Liver (tissue), 9 donors: Measurements from ENCODE around the gene HLA-DPB1. TPM values are rescaled to one million over a fixed set of nuclear protein-coding genes. Genes with fewer than 3 reads are reported as not detected.
"Not testable (repeated sequence)": the region's sequence is repeated elsewhere in the genome, so short reads cannot be mapped to it uniquely, and the experiment has no call there.

ENCODE experiments used
- DNase-seq: peaks from one replicate; pipeline ENCODE4 v3.0.0-alpha.2; 2017; ENCODE audit warnings: low spot score
- H3K27ac ChIP-seq, 2 donors: one replicate each; pipeline ENCODE4 v1.7.0; 2013; ENCODE audit warnings: inconsistent platforms in 2 of 2, low read length in 2 of 2, control low read depth in 1 of 2, low read depth in 1 of 2, mild to moderate bottlenecking in 1 of 2
- H3K27me3 ChIP-seq, 4 donors: one replicate each; pipeline versions ENCODE4 v1.6.1 to v1.7.0; 2013; ENCODE audit warnings: low read length in 3 of 4, inconsistent platforms in 1 of 4, mild to moderate bottlenecking in 1 of 4, moderate library complexity in 1 of 4; ENCODE audit not compliant: control insufficient read depth in 4 of 4, insufficient read depth in 4 of 4
- H3K36me3 ChIP-seq, 4 donors: one replicate each; pipeline versions ENCODE4 v1.6.1 to v1.7.0; 2013; ENCODE audit warnings: low read length in 3 of 4, mild to moderate bottlenecking in 3 of 4, low read depth in 1 of 4, moderate library complexity in 1 of 4; ENCODE audit not compliant: control insufficient read depth in 4 of 4, insufficient read depth in 3 of 4
- H3K4me1 ChIP-seq, 4 donors: one replicate each; pipeline versions ENCODE4 v1.6.1 to v1.7.0; 2013; ENCODE audit warnings: low read length in 3 of 4, mild to moderate bottlenecking in 3 of 4, moderate library complexity in 1 of 4; ENCODE audit not compliant: control insufficient read depth in 4 of 4, insufficient read depth in 4 of 4
- H3K4me3 ChIP-seq, 3 donors: one replicate each; pipeline versions ENCODE4 v1.6.1 to v1.7.0; 2013; ENCODE audit warnings: low read length in 3 of 3, control low read depth in 1 of 3, low read depth in 1 of 3, mild to moderate bottlenecking in 1 of 3
- H3K9ac ChIP-seq, 2 donors: one replicate each; pipeline ENCODE4 v1.7.0; 2013; ENCODE audit warnings: low read length in 2 of 2, mild to moderate bottlenecking in 2 of 2, moderate library complexity in 2 of 2, control low read depth in 1 of 2, low read depth in 1 of 2
- H3K9me3 ChIP-seq, 4 donors: one replicate each; pipeline versions ENCODE4 v1.6.1 to v1.7.0; 2013; ENCODE audit warnings: low read length in 3 of 4; ENCODE audit not compliant: control insufficient read depth in 4 of 4
- FOXA1 ChIP-seq: IDR thresholded peaks from 2 replicates; pipeline ENCODE4 v1.6.1; 2016; ENCODE audit warnings: antibody characterized with exemption
- FOXA2 ChIP-seq: IDR thresholded peaks from 2 replicates; pipeline ENCODE4 v1.6.1; 2016; ENCODE audit warnings: antibody characterized with exemption
- HNF4A ChIP-seq, 2 donors: conservative IDR thresholded peaks; 2 replicates each; pipeline ENCODE4 v1.6.1; 2016; ENCODE audit warnings: antibody characterized with exemption in 2 of 2, mild to moderate bottlenecking in 2 of 2
- HNF4G ChIP-seq: IDR thresholded peaks from 2 replicates; pipeline ENCODE4 v1.6.1; 2016; ENCODE audit warnings: antibody characterized with exemption
- JUND ChIP-seq, 2 donors: IDR thresholded peaks; 2 replicates each; pipeline ENCODE4 v1.6.1; 2016; ENCODE audit warnings: antibody characterized with exemption in 2 of 2
- NR2F2 ChIP-seq: IDR thresholded peaks from 2 replicates; pipeline ENCODE4 v1.6.1; 2016; ENCODE audit warnings: antibody characterized with exemption
- RAD21 ChIP-seq, 2 donors: IDR thresholded peaks; 2 replicates each; pipeline ENCODE4 v1.6.1; 2016; ENCODE audit warnings: antibody characterized with exemption in 2 of 2, mild to moderate bottlenecking in 2 of 2
- REST ChIP-seq: IDR thresholded peaks from 2 replicates; pipeline ENCODE4 v1.6.1; 2016; ENCODE audit warnings: antibody characterized with exemption, mild to moderate bottlenecking
- RXRA ChIP-seq, 2 donors: IDR thresholded peaks; 2 replicates each; pipeline ENCODE4 v1.6.1; 2017 to 2018; ENCODE audit warnings: antibody characterized with exemption in 2 of 2, mild to moderate bottlenecking in 1 of 2
- TAF1 ChIP-seq: conservative IDR thresholded peaks from 2 replicates; pipeline ENCODE4 v1.6.1; 2016; ENCODE audit warnings: antibody characterized with exemption, mild to moderate bottlenecking
- YY1 ChIP-seq: IDR thresholded peaks from 2 replicates; pipeline ENCODE4 v1.6.1; 2016; ENCODE audit warnings: antibody characterized with exemption, mild to moderate bottlenecking
- WGBS: extraction: QIAGEN DNeasy Blood & Tissue Kit; methylation state at CpG from one replicate; pipeline ENCODE4 v1.1.7; 2013; 5-methylcytosine and 5-hydroxymethylcytosine counted together
- polyA plus RNA-seq, 2 donors: library from polyadenylated mRNA; stranded (reverse) in 1 of 2; unstranded in 1 of 2; fragments of 200-250 nt in 1 of 2; fragments of >200 nt in 1 of 2; fragmentation: Nextera tagmentation in 1 of 2; extraction: Ambion mirVana in 1 of 2; gene quantifications; one replicate each; pipeline versions ENCODE4 v1.2.1 to v1.2.3, GENCODE V29; 2013 to 2015
- total RNA-seq, 2 donors: library from RNA; depleted of rRNA; stranded (reverse); fragments of >200 nt; gene quantifications; one replicate each; pipeline ENCODE4 v1.2.3, GENCODE V29; 2014
- TF ChIP-seq, protein P1 (sequence below): IDR thresholded peaks from 2 replicates; pipeline ENCODE4 v1.6.1; 2016; ENCODE audit warnings: antibody characterized with exemption
- donor health status: healthy.
- donor health status: healthy.
- donor health status: healthy.
- donor health status: healthy.
- donor health status: healthy.

HLA-DPB1 gene
- total and polyA plus RNA-seq, 4 donors, result 15.5 to 37.8 (median 24.0) TPM

- 93% methylated on average over 1 of the region's 1 CpG for WGBS
Measured at GRCh38 chr6:33095681-33096080, 19.9 kb downstream of the HLA-DPB1 start.

GRCh38 chr6:33101121-33101737, 25.4 kb downstream of the HLA-DPB1 start:
- H3K9ac ChIP-seq, H3K4me3 ChIP-seq, H3K36me3 ChIP-seq, H3K27me3 ChIP-seq, DNase-seq, H3K9me3 ChIP-seq, H3K4me1 ChIP-seq, H3K27ac ChIP-seq: not testable (repeated sequence)
- 66% methylated on average over 5 of the region's 5 CpGs for WGBS

More at GRCh38 chr6:33095681-33096080, 19.9 kb downstream of the HLA-DPB1 start:
- no peaks in the 10 kb centered on the region for H3K4me1 ChIP-seq
- H3K4me3 ChIP-seq, result no peak overlapping the region
- H3K27ac ChIP-seq, result no peak overlapping the region
- H3K36me3 ChIP-seq, result no peaks in the 10 kb centered on the region
- DNase-seq, result no peak
- no peaks in the 10 kb centered on the region for H3K9me3 ChIP-seq
- no peaks in the 10 kb centered on the region for H3K27me3 ChIP-seq
- H3K9ac ChIP-seq, result no peak overlapping the region
- TF ChIP-seq RAD21 (IDR thresholded peaks at IDR 0.05) (no peak), FOXA2 (no peak), JUND (IDR thresholded peaks at IDR 0.05) (no peak), FOXA1 (no peak), TAF1 (no peak)
- TF ChIP-seq, protein P1, sequence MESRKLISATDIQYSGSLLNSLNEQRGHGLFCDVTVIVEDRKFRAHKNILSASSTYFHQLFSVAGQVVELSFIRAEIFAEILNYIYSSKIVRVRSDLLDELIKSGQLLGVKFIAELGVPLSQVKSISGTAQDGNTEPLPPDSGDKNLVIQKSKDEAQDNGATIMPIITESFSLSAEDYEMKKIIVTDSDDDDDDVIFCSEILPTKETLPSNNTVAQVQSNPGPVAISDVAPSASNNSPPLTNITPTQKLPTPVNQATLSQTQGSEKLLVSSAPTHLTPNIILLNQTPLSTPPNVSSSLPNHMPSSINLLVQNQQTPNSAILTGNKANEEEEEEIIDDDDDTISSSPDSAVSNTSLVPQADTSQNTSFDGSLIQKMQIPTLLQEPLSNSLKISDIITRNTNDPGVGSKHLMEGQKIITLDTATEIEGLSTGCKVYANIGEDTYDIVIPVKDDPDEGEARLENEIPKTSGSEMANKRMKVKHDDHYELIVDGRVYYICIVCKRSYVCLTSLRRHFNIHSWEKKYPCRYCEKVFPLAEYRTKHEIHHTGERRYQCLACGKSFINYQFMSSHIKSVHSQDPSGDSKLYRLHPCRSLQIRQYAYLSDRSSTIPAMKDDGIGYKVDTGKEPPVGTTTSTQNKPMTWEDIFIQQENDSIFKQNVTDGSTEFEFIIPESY, result no peak

- Histone ChIP-seq H3K27ac (no peak overlapping the region), H3K4me1 (no peaks in the 10 kb centered on the region), H3K9me3 (no peaks in the 10 kb centered on the region), H3K9ac (no peak overlapping the region), H3K36me3 (no peaks in the 10 kb centered on the region), H3K27me3 (peaks cover 0 to 3% (median 0%) of the 10 kb centered on the region in 4 donors), H3K4me3 (no peak overlapping the region)
- 51% methylated on average over 3 of the region's 3 CpGs for WGBS
- no peak for TF ChIP-seq HNF4A (conservative IDR thresholded peaks at IDR 0.05)
- TF ChIP-seq HNF4G, result no peak
- TF ChIP-seq YY1, result no peak
- no peak for DNase-seq
Measured at GRCh38 chr6:33103776-33104175, 28.0 kb downstream of the HLA-DPB1 start.

DNA sequence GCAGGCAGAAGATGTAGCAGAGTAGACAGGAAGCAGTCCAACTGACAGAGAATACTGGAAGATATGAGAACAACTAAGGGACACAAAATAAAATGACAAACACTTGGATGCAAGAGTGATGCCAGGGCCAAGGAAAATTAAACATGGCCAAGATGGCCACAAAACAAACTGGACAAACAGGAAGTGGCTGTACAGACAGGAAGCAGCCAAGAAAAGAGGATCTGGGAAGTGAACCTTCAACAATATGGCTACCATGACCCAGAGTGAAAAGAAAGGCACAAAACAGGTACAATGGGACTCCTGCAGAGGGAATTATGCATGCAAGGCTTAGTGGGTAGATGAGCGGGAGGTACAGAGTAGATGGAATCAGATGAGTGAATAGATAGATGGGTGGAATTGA, 29.1 kb downstream of the HLA-DPB1 start:
- H3K9ac ChIP-seq, result no peak overlapping the region
- peaks cover 0 to 3% (median 0%) of the 10 kb centered on the region in 4 donors for H3K27me3 ChIP-seq
- no peaks in the 10 kb centered on the region for H3K36me3 ChIP-seq
- H3K9me3 ChIP-seq, result no peaks in the 10 kb centered on the region
- DNase-seq, result no peak
- no peaks in the 10 kb centered on the region for H3K4me1 ChIP-seq
- H3K4me3 ChIP-seq, result no peak overlapping the region
- TF ChIP-seq JUND (IDR thresholded peaks at IDR 0.05), result no peak
- no peak for TF ChIP-seq TAF1
- TF ChIP-seq NR2F2, result no peak
- TF ChIP-seq REST, result no peak
- no peak for TF ChIP-seq RXRA (IDR thresholded peaks at IDR 0.05)
- WGBS, result 88% methylated on average over 1 of the region's 1 CpG
- H3K27ac ChIP-seq, result no peak overlapping the region
